Measurements from ENCODE around the gene PKNOX1. TPM values are rescaled to one million over a fixed set of nuclear protein-coding genes. Genes with fewer than 3 reads are reported as not detected.
"Not testable (repeated sequence)": the region's sequence is repeated elsewhere in the genome, so short reads cannot be mapped to it uniquely, and the experiment has no call there.

Gene PKNOX1
- total and polyA plus RNA-seq, 8 donors, result 4.9 to 88.7 (median 15.4) TPM

GRCh38 chr21:42964546-42965210, 9.7 kb upstream of the PKNOX1 start:
- H3K4me3 ChIP-seq, result no peak overlapping the region
- H3K4me1 ChIP-seq, result no peaks in the 10 kb centered on the region
- no peaks in the 10 kb centered on the region for H3K27me3 ChIP-seq
- no peak overlapping the region for H3K27ac ChIP-seq
- 94 to 96% (median 94%) methylated on average over 12 to 13 of the region's 13 CpGs for WGBS, 5 donors
- TF ChIP-seq EP300 (IDR thresholded peaks at IDR 0.05) (no peak), CTCF (IDR thresholded peaks at IDR 0.05) (no peak), POLR2A (IDR thresholded peaks at IDR 0.05) (no peak), POLR2AphosphoS5 (IDR thresholded peaks at IDR 0.05) (no peak)
- intact Hi-C loops (cut with DNase I; ENCODE audit: low total_unique reads), result no loop called here
- no peaks in the 10 kb centered on the region for H3K9me3 ChIP-seq
- H3K36me3 ChIP-seq, result no peaks in the 10 kb centered on the region
- DNase-seq, result no peak

- intact Hi-C loops (cut with DNase I; ENCODE audit: low total_unique reads), result no loop called here
- H3K9me3 ChIP-seq, result no peaks in the 10 kb centered on the region
- WGBS, 5 donors, result 63 to 79% (median 65%) methylated on average over 3 of the region's 3 CpGs
- no peak overlapping the region for H3K4me3 ChIP-seq
- DNase-seq, result no peak
- H3K27me3 ChIP-seq, result no peaks in the 10 kb centered on the region
- H3K4me1 ChIP-seq, result no peaks in the 10 kb centered on the region
- no peaks in the 10 kb centered on the region for H3K36me3 ChIP-seq
- no peak for TF ChIP-seq CTCF (IDR thresholded peaks at IDR 0.05)
- TF ChIP-seq EP300 (IDR thresholded peaks at IDR 0.05), result no peak
- TF ChIP-seq POLR2AphosphoS5 (IDR thresholded peaks at IDR 0.05), result no peak
- TF ChIP-seq POLR2A (IDR thresholded peaks at IDR 0.05), result no peak
- H3K27ac ChIP-seq, result no peak overlapping the region
Measured at GRCh38 chr21:42965211-42965560, 9.2 kb upstream of the PKNOX1 start.

GRCh38 chr21:42967616-42968015, 6.7 kb upstream of the PKNOX1 start:
- DNase-seq; H3K4me3 ChIP-seq; intact Hi-C loops (cut with DNase I; ENCODE audit: low total_unique reads); H3K27me3 ChIP-seq; H3K9me3 ChIP-seq; H3K36me3 ChIP-seq; H3K27ac ChIP-seq: not testable (repeated sequence)
- 96 to 98% (median 98%) methylated on average over 9 of the region's 9 CpGs for WGBS, 5 donors
- peaks cover 0 to 13% (median 9%) of the 10 kb centered on the region in 4 donors for H3K4me1 ChIP-seq

GRCh38 chr21:42969193-42969600, 5.2 kb upstream of the PKNOX1 start:
- Histone ChIP-seq H3K27me3 (no peaks in the 10 kb centered on the region), H3K36me3 (no peaks in the 10 kb centered on the region), H3K4me1 (peaks cover 10 to 26% (median 20%) of the 10 kb centered on the region in 4 donors), H3K4me3 (no peak overlapping the region), H3K27ac (no peak overlapping the region), H3K9me3 (no peaks in the 10 kb centered on the region)
- DNase-seq, result no peak
- intact Hi-C loops (cut with DNase I; ENCODE audit: low total_unique reads), result no loop called here
- WGBS, 5 donors, result 43 to 54% (median 45%) methylated on average over 6 of the region's 6 CpGs
- TF ChIP-seq EP300 (IDR thresholded peaks at IDR 0.05) (no peak), POLR2AphosphoS5 (IDR thresholded peaks at IDR 0.05) (no peak), CTCF (IDR thresholded peaks at IDR 0.05) (no peak), POLR2A (IDR thresholded peaks at IDR 0.05) (no peak)

GRCh38 chr21:42970946-42971653, 3.3 kb upstream of the PKNOX1 start:
- no peak overlapping the region for H3K4me3 ChIP-seq
- TF ChIP-seq POLR2AphosphoS5 (IDR thresholded peaks at IDR 0.05) (no peak), EP300 (IDR thresholded peaks at IDR 0.05) (no peak), CTCF (IDR thresholded peaks at IDR 0.05) (no peak), POLR2A (IDR thresholded peaks at IDR 0.05) (no peak)
- H3K4me1 ChIP-seq, result peaks cover 10 to 34% (median 27%) of the 10 kb centered on the region in 4 donors
- H3K27ac ChIP-seq, result peak overlapping the region in 3 of 5 donors; percentile 61 to 100 (median 89)
- H3K36me3 ChIP-seq, result no peaks in the 10 kb centered on the region
- H3K9me3 ChIP-seq, result no peaks in the 10 kb centered on the region
- WGBS, 5 donors, result 77 to 83% (median 81%) methylated on average over 7 of the region's 7 CpGs
- intact Hi-C loops (cut with DNase I; ENCODE audit: low total_unique reads), result no loop called here
- DNase-seq, result no peak
- H3K27me3 ChIP-seq, result no peaks in the 10 kb centered on the region
